Stimulated activated CD4-positive, alpha-beta T cell treated with anti-CD3 and anti-CD28 coated beads, Interleukin-4, amount 100 ng/mL, for 4 hours (primary cell): Measurements from ENCODE around the gene RAB19.

Source experiments
- DNase-seq, 2 experiments: peaks; one replicate each; pipeline ENCODE4 v3.0.0-alpha.2; 2020

The RAB19 gene

GRCh38 chr7:140454657-140455015, 50.8 kb downstream of the RAB19 start:
- no peak for DNase-seq

- no peak for DNase-seq
Observed at GRCh38 chr7:140455743-140456142, 51.9 kb downstream of the RAB19 start.

GRCh38 chr7:140456551-140457051, 52.7 kb downstream of the RAB19 start:
- DNase-seq, result no peak

- DNase-seq, result no peak
Observed at GRCh38 chr7:140458201-140458600, 54.3 kb downstream of the RAB19 start.

GRCh38 chr7:140458916-140459315, 55.1 kb downstream of the RAB19 start:
- no peak for DNase-seq

GRCh38 chr7:140463111-140463510, 59.3 kb downstream of the RAB19 start:
- DNase-seq, result no peak

GRCh38 chr7:140475747-140476333, 72.0 kb downstream of the RAB19 start:
- peak; percentile 12 to 30 for DNase-seq

GRCh38 chr7:140476698-140477261, 72.9 kb downstream of the RAB19 start:
- DNase-seq, result no peak
